GM12891 (cell line): ENCODE data around the gene NUTM1.
"Not testable (repeated sequence)": the region's sequence is repeated elsewhere in the genome, so short reads cannot be mapped to it uniquely, and the experiment has no call there.

Experiments
- POLR2A ChIP-seq: IDR thresholded peaks from 2 replicates; pipeline ENCODE4 v1.6.1; 2011; ENCODE audit warnings: low read depth, low read length, control low read depth
- POLR2AphosphoS5 ChIP-seq: IDR thresholded peaks from 2 replicates; pipeline ENCODE4 v1.6.1; 2011; ENCODE audit warnings: low read depth, low read length, control low read depth
- POU2F2 ChIP-seq: IDR thresholded peaks from 2 replicates; pipeline ENCODE4 v1.6.1; 2011; ENCODE audit warnings: low read depth, mild to moderate bottlenecking, control low read depth, low read length, moderate library complexity
- TAF1 ChIP-seq: IDR thresholded peaks from 2 replicates; pipeline ENCODE4 v1.6.1; 2011; ENCODE audit warnings: low read depth, low read length, control low read depth

DNA sequence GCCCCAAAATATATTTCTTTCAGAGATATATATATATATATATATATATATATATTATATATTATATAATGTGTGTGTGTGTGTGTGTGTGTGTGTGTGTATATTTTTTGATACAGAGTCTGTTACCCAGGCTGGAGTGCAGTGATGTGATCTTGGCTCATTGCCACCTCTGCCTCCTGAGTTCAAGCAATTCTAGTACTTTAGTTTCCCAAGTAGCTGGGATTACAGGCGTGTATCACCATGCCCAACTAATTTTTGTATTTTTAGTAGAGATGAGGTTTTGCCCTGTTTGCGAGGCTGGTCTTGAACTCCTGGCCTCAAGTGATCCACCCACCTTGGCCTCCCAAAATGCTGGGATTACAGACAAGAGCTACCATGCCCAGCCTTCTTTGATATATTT lies 32.4 kb downstream of the NUTM1 start:
- TF ChIP-seq POLR2A, POLR2AphosphoS5, TAF1, POU2F2: not testable (repeated sequence)
